Endodermal cell (in vitro differentiated cells): Measurements from ENCODE around the gene NPPA. TPM values are rescaled to one million over a fixed set of nuclear protein-coding genes. Genes with fewer than 3 reads are reported as not detected.

Experiments used
- DNase-seq: peaks from one replicate; pipeline ENCODE4 v3.0.0-alpha.2; 2017
- H3K27ac ChIP-seq: 2 replicates; pipeline ENCODE4 v1.5.1; 2013; ENCODE audit warnings: mild to moderate bottlenecking, low read depth, low read length, moderate library complexity
- H3K27me3 ChIP-seq: 2 replicates; pipeline ENCODE4 v1.6.1; 2013; ENCODE audit warnings: mild to moderate bottlenecking, low read length, moderate library complexity; ENCODE audit not compliant: insufficient read depth, control insufficient read depth, poor library complexity, severe bottlenecking
- H3K36me3 ChIP-seq: 2 replicates; pipeline ENCODE4 v1.7.0; 2013; ENCODE audit warnings: mild to moderate bottlenecking, low read length, moderate library complexity; ENCODE audit not compliant: control insufficient read depth, insufficient read depth
- H3K4me1 ChIP-seq: one replicate; pipeline ENCODE4 v1.7.0; 2013; ENCODE audit warnings: low read length; ENCODE audit not compliant: control insufficient read depth, insufficient read depth
- H3K4me3 ChIP-seq: 2 replicates; pipeline ENCODE4 v1.5.1; 2013; ENCODE audit warnings: mild to moderate bottlenecking, low read length, moderate library complexity
- H3K9ac ChIP-seq: 2 replicates; pipeline ENCODE4 v1.6.1; 2013; ENCODE audit warnings: mild to moderate bottlenecking, low read length, moderate library complexity; ENCODE audit not compliant: poor library complexity, severe bottlenecking; ENCODE audit errors: extremely low read depth
- H3K9me3 ChIP-seq: 2 replicates; pipeline ENCODE4 v1.6.1; 2013; ENCODE audit warnings: mild to moderate bottlenecking, low read length, moderate library complexity; ENCODE audit not compliant: control insufficient read depth
- H3K27ac Mint-ChIP-seq: 2 replicates; pipeline ENCODE4 v1.8.0; 2020; ENCODE audit warnings: mixed read lengths
- H3K27me3 Mint-ChIP-seq: 2 replicates; pipeline ENCODE4 v1.8.0; 2021; ENCODE audit warnings: mild to moderate bottlenecking, mixed read lengths; ENCODE audit not compliant: insufficient read depth
- H3K36me3 Mint-ChIP-seq: 2 replicates; pipeline ENCODE4 v1.8.0; 2020; ENCODE audit warnings: low read depth, mixed read lengths
- H3K4me1 Mint-ChIP-seq: 2 replicates; pipeline ENCODE4 v1.8.0; 2020; ENCODE audit warnings: mixed read lengths
- H3K4me3 Mint-ChIP-seq: 2 replicates; pipeline ENCODE4 v1.8.0; 2020; ENCODE audit warnings: mild to moderate bottlenecking, moderate library complexity, mixed read lengths
- H3K9me3 Mint-ChIP-seq: 2 replicates; pipeline ENCODE4 v1.8.0; 2020; ENCODE audit warnings: mild to moderate bottlenecking, mixed read lengths
- WGBS, 2 experiments: methylation state at CpG; one replicate each; pipeline versions ENCODE4 v1.1.5 to v1.1.7; 2013; ENCODE audit warnings: missing lambda C conversion rate in 2 of 2, mixed read lengths in 1 of 2; ENCODE audit not compliant: insufficient coverage in 1 of 2, insufficient read length in 1 of 2; 5-methylcytosine and 5-hydroxymethylcytosine counted together
- total RNA-seq, 2 donors: library from RNA; stranded (reverse); fragmentation: NEBNext Ultra II Directional in 1 of 2; extraction: Animal tissue kit (Norgen Biotek cat#: 25700) in 1 of 2; gene quantifications; 2 replicates in 1 of 2; 3 replicates in 1 of 2; pipeline ENCODE4 v1.2.1, GENCODE V29; 2021
- TF ChIP-seq, protein P1 (sequence below): fragments of 200-600 bp; sonication (generic); conservative IDR thresholded peaks from 2 replicates; pipeline ENCODE4 v1.5.0; 2021; ENCODE audit warnings: antibody characterized with exemption, mild to moderate bottlenecking

Gene NPPA
- total RNA-seq, 2 donors from 2014 or later, result not detected

DNA sequence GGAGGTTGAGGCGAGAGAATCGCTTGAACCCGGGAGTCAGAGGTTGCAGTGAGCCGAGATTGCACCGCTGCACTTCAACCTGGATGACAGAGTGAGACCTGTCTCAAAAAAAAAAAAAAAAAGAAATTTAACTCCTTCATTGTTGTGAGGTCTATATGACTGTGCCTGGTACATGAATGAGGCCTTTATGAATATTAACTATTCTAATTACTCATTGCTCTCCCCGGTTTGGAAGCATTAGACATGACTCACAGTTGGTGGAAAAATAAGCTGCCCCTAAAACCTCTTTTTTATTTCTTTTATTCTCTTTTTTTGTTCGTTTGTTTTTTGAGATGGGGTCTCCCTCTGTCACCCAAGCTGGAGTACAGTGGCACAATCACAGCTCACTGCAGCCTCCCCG lies 7.8 kb upstream of the NPPA start:
- no peak overlapping the region for H3K4me3 ChIP-seq
- 90 to 92% methylated on average over 5 to 8 of the region's 8 CpGs for WGBS, 2 experiments
- H3K36me3 ChIP-seq, result no peaks in the 10 kb centered on the region
- Mint-ChIP-seq H3K36me3 (no peaks in the 10 kb centered on the region), H3K4me1 (peaks cover 4% of the 10 kb centered on the region), H3K27me3 (peaks cover 44% of the 10 kb centered on the region), H3K27ac (no peak overlapping the region), H3K4me3 (no peak overlapping the region), H3K9me3 (no peaks in the 10 kb centered on the region)
- no peak overlapping the region for H3K9ac ChIP-seq
- H3K9me3 ChIP-seq, result no peaks in the 10 kb centered on the region
- peaks cover 2% of the 10 kb centered on the region for H3K4me1 ChIP-seq
- no peak for DNase-seq
- TF ChIP-seq, protein P1, sequence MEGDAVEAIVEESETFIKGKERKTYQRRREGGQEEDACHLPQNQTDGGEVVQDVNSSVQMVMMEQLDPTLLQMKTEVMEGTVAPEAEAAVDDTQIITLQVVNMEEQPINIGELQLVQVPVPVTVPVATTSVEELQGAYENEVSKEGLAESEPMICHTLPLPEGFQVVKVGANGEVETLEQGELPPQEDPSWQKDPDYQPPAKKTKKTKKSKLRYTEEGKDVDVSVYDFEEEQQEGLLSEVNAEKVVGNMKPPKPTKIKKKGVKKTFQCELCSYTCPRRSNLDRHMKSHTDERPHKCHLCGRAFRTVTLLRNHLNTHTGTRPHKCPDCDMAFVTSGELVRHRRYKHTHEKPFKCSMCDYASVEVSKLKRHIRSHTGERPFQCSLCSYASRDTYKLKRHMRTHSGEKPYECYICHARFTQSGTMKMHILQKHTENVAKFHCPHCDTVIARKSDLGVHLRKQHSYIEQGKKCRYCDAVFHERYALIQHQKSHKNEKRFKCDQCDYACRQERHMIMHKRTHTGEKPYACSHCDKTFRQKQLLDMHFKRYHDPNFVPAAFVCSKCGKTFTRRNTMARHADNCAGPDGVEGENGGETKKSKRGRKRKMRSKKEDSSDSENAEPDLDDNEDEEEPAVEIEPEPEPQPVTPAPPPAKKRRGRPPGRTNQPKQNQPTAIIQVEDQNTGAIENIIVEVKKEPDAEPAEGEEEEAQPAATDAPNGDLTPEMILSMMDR, result no peak
- peaks cover 6% of the 10 kb centered on the region for H3K27me3 ChIP-seq
- no peak overlapping the region for H3K27ac ChIP-seq

DNA sequence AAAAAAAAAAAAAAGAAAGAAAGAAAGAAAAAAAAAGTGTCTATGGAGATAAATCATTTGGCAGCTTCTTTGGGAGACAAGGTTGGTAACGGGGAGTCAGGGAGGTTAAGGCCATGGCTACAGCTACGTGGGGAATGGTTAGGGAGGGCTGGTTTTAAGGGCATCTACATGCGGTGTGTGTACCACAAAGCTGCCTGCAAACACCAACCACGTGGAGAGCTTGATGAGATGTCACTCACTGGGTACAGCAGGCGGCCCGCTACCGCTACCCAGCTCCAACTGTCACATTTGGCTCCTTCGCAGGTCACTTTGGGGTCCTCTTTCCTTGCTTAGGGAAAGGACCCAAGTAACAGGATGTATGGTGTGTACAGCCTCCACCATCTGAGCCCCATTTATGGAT lies 6.9 kb upstream of the NPPA start:
- H3K4me1 ChIP-seq, result no peaks in the 10 kb centered on the region
- Mint-ChIP-seq H3K27me3 (peaks cover 36% of the 10 kb centered on the region), H3K27ac (no peak overlapping the region), H3K4me3 (no peak overlapping the region), H3K36me3 (no peaks in the 10 kb centered on the region), H3K9me3 (no peaks in the 10 kb centered on the region), H3K4me1 (no peaks in the 10 kb centered on the region)
- 79 to 83% methylated on average over 6 to 8 of the region's 8 CpGs for WGBS, 2 experiments
- no peak overlapping the region for H3K4me3 ChIP-seq
- TF ChIP-seq, protein P1, result no peak
- H3K27ac ChIP-seq, result no peak overlapping the region
- peaks cover 6% of the 10 kb centered on the region for H3K27me3 ChIP-seq
- no peak overlapping the region for H3K9ac ChIP-seq
- no peaks in the 10 kb centered on the region for H3K9me3 ChIP-seq
- DNase-seq, result no peak
- no peaks in the 10 kb centered on the region for H3K36me3 ChIP-seq

DNA sequence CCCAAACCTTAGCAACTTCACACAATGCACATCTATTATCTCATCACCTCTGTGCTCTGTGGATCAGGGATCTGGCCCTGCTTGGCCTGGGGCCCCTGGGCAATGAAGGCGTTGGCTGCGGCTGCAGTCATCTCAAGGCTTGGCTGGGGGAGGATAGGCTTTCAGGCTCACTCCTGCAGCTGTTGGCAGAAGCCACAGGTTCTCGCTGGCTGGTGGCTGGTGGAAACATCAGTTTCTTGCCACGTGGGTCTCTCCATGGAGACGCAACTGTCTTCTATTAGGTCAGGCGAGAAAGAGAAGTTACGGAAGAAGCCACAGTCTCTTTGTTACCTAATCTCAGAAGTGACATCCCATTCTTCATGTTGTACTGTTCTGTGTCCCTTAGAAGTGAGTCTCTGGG lies 3.6 kb upstream of the NPPA start:
- peaks cover 9% of the 10 kb centered on the region for H3K27me3 Mint-ChIP-seq
- H3K9me3 Mint-ChIP-seq, result no peaks in the 10 kb centered on the region
- no peaks in the 10 kb centered on the region for H3K4me1 ChIP-seq
- no peak overlapping the region for H3K4me3 ChIP-seq
- no peak overlapping the region for H3K9ac ChIP-seq
- TF ChIP-seq, protein P1, result no peak
- H3K9me3 ChIP-seq, result no peaks in the 10 kb centered on the region
- no peak overlapping the region for H3K4me3 Mint-ChIP-seq
- H3K27ac Mint-ChIP-seq, result no peak overlapping the region
- no peaks in the 10 kb centered on the region for H3K36me3 ChIP-seq
- 88 to 89% methylated on average over 7 of the region's 7 CpGs for WGBS, 2 experiments
- peaks cover 10% of the 10 kb centered on the region for H3K36me3 Mint-ChIP-seq
- no peak overlapping the region for H3K27ac ChIP-seq
- H3K4me1 Mint-ChIP-seq, result no peaks in the 10 kb centered on the region
- no peaks in the 10 kb centered on the region for H3K27me3 ChIP-seq
- no peak for DNase-seq
